ENCODE results near the gene RPTOR.

- TF ChIP-seq, protein P1, sequence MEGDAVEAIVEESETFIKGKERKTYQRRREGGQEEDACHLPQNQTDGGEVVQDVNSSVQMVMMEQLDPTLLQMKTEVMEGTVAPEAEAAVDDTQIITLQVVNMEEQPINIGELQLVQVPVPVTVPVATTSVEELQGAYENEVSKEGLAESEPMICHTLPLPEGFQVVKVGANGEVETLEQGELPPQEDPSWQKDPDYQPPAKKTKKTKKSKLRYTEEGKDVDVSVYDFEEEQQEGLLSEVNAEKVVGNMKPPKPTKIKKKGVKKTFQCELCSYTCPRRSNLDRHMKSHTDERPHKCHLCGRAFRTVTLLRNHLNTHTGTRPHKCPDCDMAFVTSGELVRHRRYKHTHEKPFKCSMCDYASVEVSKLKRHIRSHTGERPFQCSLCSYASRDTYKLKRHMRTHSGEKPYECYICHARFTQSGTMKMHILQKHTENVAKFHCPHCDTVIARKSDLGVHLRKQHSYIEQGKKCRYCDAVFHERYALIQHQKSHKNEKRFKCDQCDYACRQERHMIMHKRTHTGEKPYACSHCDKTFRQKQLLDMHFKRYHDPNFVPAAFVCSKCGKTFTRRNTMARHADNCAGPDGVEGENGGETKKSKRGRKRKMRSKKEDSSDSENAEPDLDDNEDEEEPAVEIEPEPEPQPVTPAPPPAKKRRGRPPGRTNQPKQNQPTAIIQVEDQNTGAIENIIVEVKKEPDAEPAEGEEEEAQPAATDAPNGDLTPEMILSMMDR (IDR thresholded peaks at IDR 0.05; ENCODE audit: insufficient read depth, low read length): no peak
- no peak for TF ChIP-seq GABPA (IDR thresholded peaks at IDR 0.05; ENCODE audit: low read depth)
- no peak for TF ChIP-seq SPI1 (IDR thresholded peaks at IDR 0.05; ENCODE audit: borderline replicate concordance, low read depth)
These were observed 469.0 kb downstream of the RPTOR start for GRCh38 chr17:81013642-81014041.
